Measurements from ENCODE around the gene PDE7B. TPM values are rescaled to one million over a fixed set of nuclear protein-coding genes. Genes with fewer than 3 reads are reported as not detected.

Gene PDE7B
- total and polyA plus RNA-seq, 2 of the 13 experiments (the other 11 are each of a cell fraction or from before 2014, with no cell fraction given), result not detected

- TF ChIP-seq ZNF280D (CRISPR knock-in tag; IDR thresholded peaks at IDR 0.05), result no peak
These were observed 85.6 kb downstream of the PDE7B start (continued) for GRCh38 chr6:135937106-135937505.

GRCh38 chr6:135938576-135939207, 87.2 kb downstream of the PDE7B start:
- Histone ChIP-seq H3K36me3 (replicated peaks in 1 of 2; ENCODE audit: control insufficient read depth in 1 of 2, insufficient read depth in 2 of 2, low read length in 2 of 2) (no peaks in the 10 kb centered on the region), H3K9ac (ENCODE audit: insufficient read depth, low read depth, low read length) (no peak overlapping the region), H2AFZ (ENCODE audit: low read length) (no peak overlapping the region), H3K4me2 (ENCODE audit: low read depth, low read length) (no peak overlapping the region), H3K79me2 (ENCODE audit: insufficient read depth, low read length) (no peaks in the 10 kb centered on the region), H3K4me3 (replicated peaks in 1 of 3; ENCODE audit: insufficient read depth in 1 of 3, low read depth in 2 of 3, low read length in 3 of 3) (no peak overlapping the region), H3K27me3 (ENCODE audit: control insufficient read depth in 1 of 2, insufficient read depth in 2 of 2, low read length in 2 of 2) (no peaks in the 10 kb centered on the region), H3K27ac (ENCODE audit: extremely low read length, insufficient read depth, low read length) (no peak overlapping the region), H4K20me1 (ENCODE audit: insufficient read depth, low read length) (no peaks in the 10 kb centered on the region), H3K9me3 (ENCODE audit: low read length) (no peaks in the 10 kb centered on the region), H3K4me1 (ENCODE audit: insufficient read depth, low read length) (no peaks in the 10 kb centered on the region)
- ATAC-seq (peak; percentile 91), FAIRE-seq (peak; percentile 72), DNase-seq (ENCODE audit: low spot score) (peak; percentile 8)
- in situ Hi-C loops (cut with HindIII; ENCODE audit: extremely low pct_ligation_motif_present, low pct_unique_long_range_greater_than_20kb), result no loop called here
- POLR2A ChIA-PET, result no interaction called here
- BruUV-seq (replicated peaks), result no TSS peak
- intact Hi-C loops (cut with micrococcal nuclease; ENCODE audit: unreplicated experiment), result no loop called here
- WGBS (ENCODE audit: low lambda C conversion rate), result 14% methylated on average over 9 of the region's 9 CpGs
- CTCF ChIA-PET (ENCODE audit: low intra/inter-chr PET ratio, low total read pairs), result no interaction called here
- TF ChIP-seq MATR3 (CRISPR knock-in tag; IDR thresholded peaks at IDR 0.05), result no peak
- TF ChIP-seq ARNT (IDR thresholded peaks at IDR 0.05), result no peak
- TF ChIP-seq TBL1XR1 (IDR thresholded peaks at IDR 0.05; ENCODE audit: borderline replicate concordance, low read length, partially characterized antibody), result no peak
- TF ChIP-seq ZFYVE20 (CRISPR knock-in tag; IDR thresholded peaks at IDR 0.05; ENCODE audit: borderline replicate concordance, low read depth), result no peak
- TF ChIP-seq PLSCR1 (CRISPR knock-in tag; IDR thresholded peaks at IDR 0.05; ENCODE audit: borderline replicate concordance), result no peak
- no peak for TF ChIP-seq ZNF546 (CRISPR knock-in tag; conservative IDR thresholded peaks at IDR 0.05)
- TF ChIP-seq CTCF (CRISPR knock-in tag; IDR thresholded peaks at IDR 0.05), result peak; percentile 39
- no peak for TF ChIP-seq MBD4 (IDR thresholded peaks at IDR 0.05; ENCODE audit: borderline replicate concordance, low read length)
- no peak for TF ChIP-seq SAFB2 (CRISPR knock-in tag; IDR thresholded peaks at IDR 0.05; ENCODE audit: borderline replicate concordance, low read depth)
- no peak for TF ChIP-seq DR1 (CRISPR knock-in tag; IDR thresholded peaks at IDR 0.05)
- TF ChIP-seq RBFOX2 (IDR thresholded peaks at IDR 0.05; ENCODE audit: low read depth, low read length), result no peak
- no peak for TF ChIP-seq ELK4 (CRISPR knock-in tag; IDR thresholded peaks at IDR 0.05; ENCODE audit: borderline replicate concordance)
- no peak for TF ChIP-seq ZNF543 (CRISPR knock-in tag; IDR thresholded peaks at IDR 0.05)
- peak; percentile 26; the same call in 1 of the 2 replicates for TF ChIP-seq SMC3 (IDR thresholded peaks at IDR 0.05; ENCODE audit: low read length)
- TF ChIP-seq RFX1 (IDR thresholded peaks at IDR 0.05), result no peak
